ENCODE results near the gene RAB3IL1. TPM values are rescaled to one million over a fixed set of nuclear protein-coding genes. Genes with fewer than 3 reads are reported as not detected.

RAB3IL1 gene
- total RNA-seq, 1 donor from 2014 or later = 44.2 TPM

DNA sequence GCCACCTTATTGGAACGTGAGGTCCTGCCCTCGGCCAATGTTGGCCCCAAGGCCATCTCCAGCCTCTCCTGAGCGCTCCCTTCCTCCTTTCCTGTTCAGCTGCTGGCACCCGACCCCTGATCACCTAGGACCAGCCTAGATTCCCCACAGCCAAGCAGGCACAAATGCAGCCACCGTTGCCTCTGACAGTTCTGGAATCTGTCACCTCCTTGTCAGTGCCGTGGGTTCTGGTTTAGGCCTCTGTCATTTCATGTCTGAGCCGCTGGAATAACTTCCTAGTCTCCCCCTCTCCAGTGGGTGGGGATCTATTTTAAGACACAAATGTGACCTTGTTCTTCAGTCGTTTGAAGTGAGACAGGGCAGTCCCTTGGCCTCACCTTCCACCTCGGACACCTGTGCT is 55.7 kb downstream of the RAB3IL1 start:
- TF ChIP-seq, protein P1, sequence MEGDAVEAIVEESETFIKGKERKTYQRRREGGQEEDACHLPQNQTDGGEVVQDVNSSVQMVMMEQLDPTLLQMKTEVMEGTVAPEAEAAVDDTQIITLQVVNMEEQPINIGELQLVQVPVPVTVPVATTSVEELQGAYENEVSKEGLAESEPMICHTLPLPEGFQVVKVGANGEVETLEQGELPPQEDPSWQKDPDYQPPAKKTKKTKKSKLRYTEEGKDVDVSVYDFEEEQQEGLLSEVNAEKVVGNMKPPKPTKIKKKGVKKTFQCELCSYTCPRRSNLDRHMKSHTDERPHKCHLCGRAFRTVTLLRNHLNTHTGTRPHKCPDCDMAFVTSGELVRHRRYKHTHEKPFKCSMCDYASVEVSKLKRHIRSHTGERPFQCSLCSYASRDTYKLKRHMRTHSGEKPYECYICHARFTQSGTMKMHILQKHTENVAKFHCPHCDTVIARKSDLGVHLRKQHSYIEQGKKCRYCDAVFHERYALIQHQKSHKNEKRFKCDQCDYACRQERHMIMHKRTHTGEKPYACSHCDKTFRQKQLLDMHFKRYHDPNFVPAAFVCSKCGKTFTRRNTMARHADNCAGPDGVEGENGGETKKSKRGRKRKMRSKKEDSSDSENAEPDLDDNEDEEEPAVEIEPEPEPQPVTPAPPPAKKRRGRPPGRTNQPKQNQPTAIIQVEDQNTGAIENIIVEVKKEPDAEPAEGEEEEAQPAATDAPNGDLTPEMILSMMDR (IDR thresholded peaks at IDR 0.05) = no peak
- no peaks in the 10 kb centered on the region for H3K9me3 Mint-ChIP-seq (ENCODE audit: unreplicated experiment)
- peaks cover 28% of the 10 kb centered on the region for H3K36me3 Mint-ChIP-seq (ENCODE audit: unreplicated experiment)
- H3K4me1 Mint-ChIP-seq (ENCODE audit: unreplicated experiment) = no peaks in the 10 kb centered on the region
- H3K27ac Mint-ChIP-seq (ENCODE audit: unreplicated experiment) = no peak overlapping the region
- H3K4me3 Mint-ChIP-seq (ENCODE audit: unreplicated experiment) = no peak overlapping the region
- DNase-seq (ENCODE audit: extremely low spot score, unreplicated experiment) = no peak
- H3K27me3 Mint-ChIP-seq (ENCODE audit: unreplicated experiment) = no peaks in the 10 kb centered on the region

DNA sequence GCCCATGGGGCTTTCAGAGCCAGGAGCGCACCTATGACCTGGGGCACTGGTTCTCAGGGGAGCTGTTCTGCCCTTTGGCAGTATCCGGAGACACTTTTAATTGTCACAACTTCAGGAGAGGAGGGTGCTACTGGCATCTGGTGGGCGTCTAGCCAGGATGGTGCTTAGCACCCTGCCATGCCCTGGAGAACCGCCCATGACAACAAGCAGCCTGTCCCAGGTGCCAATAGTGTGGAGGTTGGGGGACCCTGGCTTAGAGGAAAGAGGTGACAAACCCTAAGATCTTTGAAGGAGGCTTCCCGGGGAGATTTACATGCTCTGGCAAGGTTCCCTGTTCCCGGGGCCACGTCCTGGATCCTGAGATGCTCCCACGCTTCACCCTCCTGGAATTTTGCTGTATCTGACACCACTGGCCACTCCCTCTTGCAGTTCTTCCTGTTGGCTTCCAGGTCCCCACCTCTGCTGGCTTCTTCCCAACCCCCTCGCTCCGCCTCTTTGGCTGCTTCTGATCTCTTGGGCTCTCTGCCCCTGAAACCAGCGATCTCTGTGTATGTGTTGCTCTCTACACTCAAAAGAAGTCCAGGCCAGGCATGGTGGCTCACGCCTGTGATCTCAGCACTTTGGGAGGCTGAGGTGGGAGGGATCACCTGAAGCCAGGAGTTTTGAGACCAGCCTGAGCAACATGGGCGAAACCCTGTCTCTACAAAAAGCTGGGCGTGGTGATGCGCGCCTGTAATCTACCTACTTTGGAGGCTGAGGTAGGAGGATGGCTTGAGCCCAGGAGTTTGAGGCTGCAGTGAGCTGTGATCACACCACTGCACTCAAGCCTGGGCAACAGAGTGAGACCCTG is 57.1 kb downstream of the RAB3IL1 start:
- Mint-ChIP-seq H3K27me3 (ENCODE audit: unreplicated experiment) (no peaks in the 10 kb centered on the region), H3K36me3 (ENCODE audit: unreplicated experiment) (peaks cover 23% of the 10 kb centered on the region), H3K4me3 (ENCODE audit: unreplicated experiment) (no peak overlapping the region), H3K9me3 (ENCODE audit: unreplicated experiment) (no peaks in the 10 kb centered on the region), H3K27ac (ENCODE audit: unreplicated experiment) (no peak overlapping the region), H3K4me1 (ENCODE audit: unreplicated experiment) (no peaks in the 10 kb centered on the region)
- DNase-seq (ENCODE audit: extremely low spot score, unreplicated experiment) = no peak
- TF ChIP-seq, protein P1 (IDR thresholded peaks at IDR 0.05) = no peak

DNA sequence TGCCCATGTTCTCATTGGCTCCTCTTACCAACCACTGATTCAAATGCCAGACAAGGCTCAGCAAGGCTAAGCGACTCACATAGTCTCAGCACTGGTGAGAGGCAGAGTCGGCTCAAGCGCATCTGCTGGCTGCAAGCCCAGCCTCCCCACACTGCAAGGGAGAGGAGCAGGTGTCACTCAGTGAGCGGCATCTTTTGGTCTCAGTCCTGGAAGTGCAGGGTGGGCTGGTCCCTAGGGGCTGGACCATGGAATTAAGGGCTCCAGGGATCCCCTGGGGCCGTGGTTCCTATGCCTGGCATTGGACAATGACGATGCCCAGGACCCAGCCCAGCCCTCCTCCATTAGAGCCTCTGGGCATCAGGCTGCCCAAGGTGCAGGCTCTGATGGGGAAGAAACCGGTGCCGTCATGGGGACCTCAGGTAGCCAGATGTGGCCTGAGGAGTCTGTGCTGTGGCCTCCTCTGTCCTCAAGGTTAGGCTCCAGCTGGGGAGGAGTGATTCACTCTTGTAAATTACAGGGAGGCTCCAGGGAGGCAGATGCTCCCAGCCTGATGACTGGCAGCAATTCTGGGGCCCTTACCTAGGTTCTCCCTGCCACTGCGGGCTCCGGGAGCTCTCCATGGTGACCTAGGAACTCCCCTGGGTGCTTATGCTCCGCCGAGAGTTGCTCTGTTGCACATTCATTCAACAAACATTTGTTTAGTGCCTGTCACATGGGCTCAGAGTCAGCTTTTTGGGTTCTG is 61.3 kb downstream of the RAB3IL1 start:
- Mint-ChIP-seq H3K4me1 (ENCODE audit: unreplicated experiment) (no peaks in the 10 kb centered on the region), H3K27ac (ENCODE audit: unreplicated experiment) (no peak overlapping the region), H3K4me3 (ENCODE audit: unreplicated experiment) (no peak overlapping the region), H3K9me3 (ENCODE audit: unreplicated experiment) (no peaks in the 10 kb centered on the region), H3K36me3 (ENCODE audit: unreplicated experiment) (peaks cover 28% of the 10 kb centered on the region), H3K27me3 (ENCODE audit: unreplicated experiment) (no peaks in the 10 kb centered on the region)
- TF ChIP-seq, protein P1 (IDR thresholded peaks at IDR 0.05) = no peak
- peak; percentile 80 for DNase-seq (ENCODE audit: extremely low spot score, unreplicated experiment)

DNA sequence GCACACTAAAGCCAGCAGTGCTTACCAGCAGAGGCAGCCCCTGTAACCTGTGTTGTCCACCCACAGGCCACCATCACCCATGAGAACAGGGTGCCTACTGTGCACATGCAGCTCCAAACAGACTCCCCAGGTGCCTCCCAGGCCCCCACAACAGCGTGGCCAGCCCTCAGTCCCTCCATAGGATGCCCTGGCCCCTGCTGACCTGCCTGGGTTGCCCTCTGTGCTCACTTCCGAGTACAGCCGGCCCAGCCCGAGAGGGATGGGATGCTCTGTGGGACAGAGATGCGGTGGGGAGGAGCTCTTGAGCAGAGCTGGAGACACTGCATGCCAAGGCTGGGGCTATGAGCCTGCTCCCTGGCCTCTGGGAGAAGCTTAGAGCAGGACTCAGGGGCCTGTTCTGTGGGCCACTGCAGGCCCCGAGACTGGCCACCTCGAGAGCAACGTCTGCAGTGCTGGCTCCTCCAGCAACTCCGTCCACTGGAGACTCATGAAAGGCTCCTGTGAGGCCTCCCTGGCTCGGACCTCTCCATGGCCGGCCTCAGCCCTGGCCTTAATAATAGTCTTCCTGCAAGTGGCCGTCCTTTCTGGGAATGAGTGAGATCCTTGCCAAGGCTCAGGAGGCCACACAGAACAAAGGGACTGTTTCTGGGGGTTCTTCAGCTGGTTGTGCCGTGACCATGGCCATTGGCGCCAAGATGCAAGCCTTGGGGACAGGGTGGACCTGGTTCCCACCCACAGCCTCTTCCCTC is 62.2 kb downstream of the RAB3IL1 start:
- TF ChIP-seq, protein P1 (IDR thresholded peaks at IDR 0.05) = no peak
- H3K27ac Mint-ChIP-seq (ENCODE audit: unreplicated experiment) = no peak overlapping the region

More for the DNA sequence above, 62.2 kb downstream of the RAB3IL1 start:
- H3K36me3 Mint-ChIP-seq (ENCODE audit: unreplicated experiment) = peaks cover 25% of the 10 kb centered on the region
- H3K4me1 Mint-ChIP-seq (ENCODE audit: unreplicated experiment) = no peaks in the 10 kb centered on the region
- H3K4me3 Mint-ChIP-seq (ENCODE audit: unreplicated experiment) = no peak overlapping the region
- peak; percentile 81 for DNase-seq (ENCODE audit: extremely low spot score, unreplicated experiment)
- H3K27me3 Mint-ChIP-seq (ENCODE audit: unreplicated experiment) = no peaks in the 10 kb centered on the region
- H3K9me3 Mint-ChIP-seq (ENCODE audit: unreplicated experiment) = no peaks in the 10 kb centered on the region

Measured in osteocyte (in vitro differentiated cells).